Osteoblast (primary cell): ENCODE measurements around the gene PANK1. TPM values are rescaled to one million over a fixed set of nuclear protein-coding genes. Genes with fewer than 3 reads are reported as not detected.

Source experiments
- DNase-seq: peaks from one replicate; pipeline ENCODE4 v3.0.0; 2011; ENCODE audit warnings: low spot score, mixed read lengths; ENCODE audit not compliant: insufficient read length; ENCODE audit errors: missing footprints
- H2AFZ ChIP-seq: 2 replicates; pipeline ENCODE4 v1.6.0; 2011; ENCODE audit warnings: mild to moderate bottlenecking, low read length
- H3K27ac ChIP-seq: 2 replicates; pipeline ENCODE4 v1.5.1; 2011; ENCODE audit warnings: mild to moderate bottlenecking, low read depth, low read length, moderate library complexity
- H3K27me3 ChIP-seq: 2 replicates; pipeline ENCODE4 v1.6.0; 2012; ENCODE audit warnings: mild to moderate bottlenecking, control low read depth, inconsistent platforms, low read length, moderate library complexity; ENCODE audit not compliant: insufficient read depth
- H3K36me3 ChIP-seq: 2 replicates; pipeline ENCODE4 v1.5.1; 2011; ENCODE audit warnings: mild to moderate bottlenecking, low read length, control low read depth, moderate library complexity; ENCODE audit not compliant: insufficient read depth
- H3K4me1 ChIP-seq: 2 replicates; pipeline ENCODE4 v1.5.1; 2011; ENCODE audit warnings: mild to moderate bottlenecking, low read length, control low read depth, moderate library complexity; ENCODE audit not compliant: insufficient read depth
- H3K4me2 ChIP-seq: 2 replicates; pipeline ENCODE4 v1.6.0; 2011; ENCODE audit warnings: mild to moderate bottlenecking, low read length; ENCODE audit not compliant: insufficient read depth
- H3K4me3 ChIP-seq: fragments of 200-600 bp; sonication (generic); 3 replicates; pipeline ENCODE4 v1.5.1; 2012; ENCODE audit warnings: mild to moderate bottlenecking, low read length, inconsistent platforms; ENCODE audit not compliant: insufficient read depth
- H3K79me2 ChIP-seq: 2 replicates; pipeline ENCODE4 v1.6.0; 2012; ENCODE audit warnings: mild to moderate bottlenecking, low read length, control low read depth, inconsistent platforms; ENCODE audit not compliant: insufficient read depth
- H3K9me3 ChIP-seq: 2 replicates; pipeline ENCODE4 v1.5.1; 2011; ENCODE audit warnings: low read depth, low read length, control low read depth
- H4K20me1 ChIP-seq: 2 replicates; pipeline ENCODE4 v1.6.0; 2012; ENCODE audit warnings: mild to moderate bottlenecking, low read length, control low read depth; ENCODE audit not compliant: insufficient read depth
- total RNA-seq: library from RNA; depleted of rRNA; stranded (reverse); fragments of >200 nt; gene quantifications from 2 replicates; pipeline ENCODE4 v1.2.3, GENCODE V29; 2012
- TF ChIP-seq, protein P1 (sequence below): IDR thresholded peaks from 2 replicates; pipeline ENCODE4 v1.5.1; 2011; ENCODE audit warnings: mild to moderate bottlenecking, low read depth, low read length, moderate library complexity; ENCODE audit errors: extremely low read depth

PANK1 gene
- total RNA-seq, 1 donor, result 5.8 TPM

DNA sequence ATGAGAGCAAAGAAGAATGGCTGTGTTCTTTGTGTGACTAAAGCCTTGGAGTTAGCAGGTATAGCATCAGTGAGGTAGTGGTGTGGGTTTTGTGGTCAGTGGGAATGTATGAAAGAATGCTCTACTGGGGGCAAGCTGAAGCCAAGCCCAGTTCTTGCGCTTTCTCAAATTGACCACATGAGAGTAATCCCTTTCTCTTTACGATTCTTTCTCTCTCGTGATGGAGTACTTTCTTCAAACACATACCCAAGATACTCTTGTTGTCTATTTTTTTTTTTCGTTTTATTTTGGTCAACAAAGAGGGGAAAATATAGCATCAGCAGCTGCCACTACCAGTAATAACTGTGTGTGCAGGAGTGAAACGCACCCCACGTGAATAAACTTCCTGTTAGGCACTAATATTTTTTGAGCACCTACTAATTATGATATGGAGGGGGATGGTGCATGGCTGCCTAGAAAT, 8.4 kb upstream of the PANK1 start:
- no peaks in the 10 kb centered on the region for H4K20me1 ChIP-seq
- H3K4me2 ChIP-seq, result peak overlapping the region; percentile 15
- no peak overlapping the region for H3K4me3 ChIP-seq
- DNase-seq, result no peak
- no peak overlapping the region for H3K27ac ChIP-seq
- H3K79me2 ChIP-seq, result no peaks in the 10 kb centered on the region
- no peaks in the 10 kb centered on the region for H3K27me3 ChIP-seq
- no peak overlapping the region for H2AFZ ChIP-seq
- no peaks in the 10 kb centered on the region for H3K36me3 ChIP-seq
- H3K9me3 ChIP-seq, result no peaks in the 10 kb centered on the region
- TF ChIP-seq, protein P1, sequence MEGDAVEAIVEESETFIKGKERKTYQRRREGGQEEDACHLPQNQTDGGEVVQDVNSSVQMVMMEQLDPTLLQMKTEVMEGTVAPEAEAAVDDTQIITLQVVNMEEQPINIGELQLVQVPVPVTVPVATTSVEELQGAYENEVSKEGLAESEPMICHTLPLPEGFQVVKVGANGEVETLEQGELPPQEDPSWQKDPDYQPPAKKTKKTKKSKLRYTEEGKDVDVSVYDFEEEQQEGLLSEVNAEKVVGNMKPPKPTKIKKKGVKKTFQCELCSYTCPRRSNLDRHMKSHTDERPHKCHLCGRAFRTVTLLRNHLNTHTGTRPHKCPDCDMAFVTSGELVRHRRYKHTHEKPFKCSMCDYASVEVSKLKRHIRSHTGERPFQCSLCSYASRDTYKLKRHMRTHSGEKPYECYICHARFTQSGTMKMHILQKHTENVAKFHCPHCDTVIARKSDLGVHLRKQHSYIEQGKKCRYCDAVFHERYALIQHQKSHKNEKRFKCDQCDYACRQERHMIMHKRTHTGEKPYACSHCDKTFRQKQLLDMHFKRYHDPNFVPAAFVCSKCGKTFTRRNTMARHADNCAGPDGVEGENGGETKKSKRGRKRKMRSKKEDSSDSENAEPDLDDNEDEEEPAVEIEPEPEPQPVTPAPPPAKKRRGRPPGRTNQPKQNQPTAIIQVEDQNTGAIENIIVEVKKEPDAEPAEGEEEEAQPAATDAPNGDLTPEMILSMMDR, result no peak
- peaks cover 24% of the 10 kb centered on the region for H3K4me1 ChIP-seq

DNA sequence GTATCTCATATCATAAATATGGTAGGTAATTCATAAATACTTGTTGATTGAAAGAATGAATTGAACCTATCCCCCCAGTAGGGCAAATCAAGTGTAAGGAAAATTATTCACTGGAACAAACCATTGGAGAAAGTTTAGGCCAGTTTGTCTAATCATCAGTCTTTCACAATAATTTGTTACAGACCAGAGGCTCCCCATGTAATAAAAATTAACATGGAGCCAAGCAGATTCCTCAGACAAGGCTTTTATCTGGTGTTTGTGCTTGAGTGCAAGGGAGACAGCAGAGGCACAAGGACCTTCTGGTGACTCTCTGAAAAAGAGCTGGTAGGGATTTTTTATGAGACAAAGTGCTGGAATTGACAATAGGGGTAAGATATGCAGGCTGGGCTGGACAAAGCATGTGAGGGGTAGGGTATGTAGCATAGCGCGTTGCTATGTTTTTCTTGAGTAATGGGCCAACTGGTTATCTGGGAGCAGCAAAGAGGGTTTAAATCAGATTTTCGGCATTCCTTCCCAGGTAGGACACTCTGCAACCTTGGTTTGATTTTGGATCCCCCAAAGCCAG, 7.8 kb upstream of the PANK1 start:
- TF ChIP-seq, protein P1, result no peak
- H3K27me3 ChIP-seq, result no peaks in the 10 kb centered on the region
- peak overlapping the region; percentile 15 for H3K4me2 ChIP-seq
- H3K36me3 ChIP-seq, result no peaks in the 10 kb centered on the region
- H3K4me1 ChIP-seq, result peaks cover 19% of the 10 kb centered on the region
- no peak for DNase-seq
- no peak overlapping the region for H3K4me3 ChIP-seq
- no peak overlapping the region for H3K27ac ChIP-seq
- no peaks in the 10 kb centered on the region for H4K20me1 ChIP-seq
- no peak overlapping the region for H2AFZ ChIP-seq
- H3K79me2 ChIP-seq, result no peaks in the 10 kb centered on the region
- H3K9me3 ChIP-seq, result no peaks in the 10 kb centered on the region

DNA sequence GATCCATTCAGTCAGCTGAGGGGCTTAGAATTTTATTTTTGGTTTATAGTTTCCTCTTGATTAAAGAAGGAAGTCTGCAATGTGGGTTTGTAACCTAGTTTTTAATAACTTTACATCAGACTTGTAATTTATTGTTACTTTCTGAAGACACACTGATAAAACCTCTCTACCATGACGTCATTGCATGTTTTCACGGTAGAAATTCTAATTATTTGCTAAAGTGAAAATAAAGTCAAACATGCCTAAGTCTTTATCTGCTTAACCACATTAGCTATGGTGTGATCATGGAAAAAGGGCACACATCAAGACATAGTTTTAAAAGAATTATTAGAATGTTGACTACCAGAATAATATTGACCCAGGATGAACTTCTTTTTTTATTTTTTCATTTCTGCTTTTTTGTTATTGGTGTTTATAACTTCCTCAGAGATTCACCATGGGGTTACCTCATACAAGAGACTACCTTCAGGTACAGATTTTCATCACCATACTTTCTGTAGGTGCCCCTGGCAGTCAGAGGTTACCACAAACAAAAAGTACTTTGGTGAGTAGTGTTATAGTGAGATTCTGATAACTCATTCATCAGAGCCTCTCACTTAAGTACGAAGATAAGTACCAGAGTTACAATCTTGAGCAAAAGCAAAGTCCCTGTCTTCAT, 7.0 kb upstream of the PANK1 start:
- H4K20me1 ChIP-seq, result no peaks in the 10 kb centered on the region
- H3K9me3 ChIP-seq, result no peaks in the 10 kb centered on the region
- no peak for DNase-seq
- no peak overlapping the region for H3K4me2 ChIP-seq
- TF ChIP-seq, protein P1, result no peak
- H3K36me3 ChIP-seq, result no peaks in the 10 kb centered on the region
- peaks cover 10% of the 10 kb centered on the region for H3K4me1 ChIP-seq
- no peak overlapping the region for H2AFZ ChIP-seq
- H3K27ac ChIP-seq, result no peak overlapping the region
- H3K4me3 ChIP-seq, result no peak overlapping the region
- no peaks in the 10 kb centered on the region for H3K79me2 ChIP-seq
- no peaks in the 10 kb centered on the region for H3K27me3 ChIP-seq

DNA sequence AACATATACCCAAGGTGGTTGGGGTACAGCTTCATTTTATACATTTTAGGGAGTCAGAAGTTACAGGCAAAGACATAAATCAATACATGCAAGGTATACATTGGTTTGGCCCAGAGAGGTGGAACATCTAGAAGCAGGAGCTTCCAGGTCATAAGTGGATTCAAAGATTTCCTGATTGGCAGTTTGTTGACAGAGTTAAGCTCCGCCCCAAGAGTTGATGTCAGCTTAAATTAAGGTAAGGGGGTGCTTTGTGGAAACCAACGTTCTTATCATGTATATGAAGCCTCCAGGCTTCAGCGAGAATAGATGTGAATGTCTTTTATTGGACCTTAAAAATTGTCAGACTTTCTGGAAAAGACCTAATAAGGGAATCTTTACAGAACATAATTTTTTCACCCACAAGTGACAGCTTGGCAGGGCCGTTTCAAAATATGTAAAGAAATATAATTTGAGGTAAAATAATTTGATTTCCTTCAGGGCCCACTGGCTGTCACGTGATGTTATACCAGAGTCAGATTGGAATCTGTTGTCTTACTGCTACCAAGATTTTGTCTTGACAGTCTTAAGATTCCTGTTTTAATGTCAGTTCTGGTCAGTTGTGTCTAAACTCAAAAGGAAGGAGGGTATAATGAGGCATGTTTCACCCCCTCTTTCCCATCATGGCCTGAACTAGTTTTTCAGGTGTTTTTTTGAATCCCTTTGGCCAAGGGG, 6.3 kb upstream of the PANK1 start:
- Histone ChIP-seq H3K79me2 (no peaks in the 10 kb centered on the region), H3K4me3 (no peak overlapping the region), H3K4me2 (no peak overlapping the region), H2AFZ (no peak overlapping the region), H3K27me3 (no peaks in the 10 kb centered on the region), H3K36me3 (no peaks in the 10 kb centered on the region), H3K27ac (no peak overlapping the region), H3K9me3 (no peaks in the 10 kb centered on the region), H4K20me1 (no peaks in the 10 kb centered on the region), H3K4me1 (peaks cover 7% of the 10 kb centered on the region)
- TF ChIP-seq, protein P1, result no peak
- DNase-seq, result no peak
